HUES48 (cell line): ENCODE data around the gene TMEM26.

ENCODE experiments used
- H3K27ac ChIP-seq: one replicate; pipeline ENCODE4 v1.7.0; 2013; ENCODE audit warnings: low read depth, low read length, inconsistent platforms
- H3K27me3 ChIP-seq: 2 replicates; pipeline ENCODE4 v1.6.1; 2013; ENCODE audit warnings: mild to moderate bottlenecking, low read length; ENCODE audit not compliant: control insufficient read depth, insufficient read depth
- H3K36me3 ChIP-seq: 2 replicates; pipeline ENCODE4 v1.6.1; 2013; ENCODE audit warnings: low read length; ENCODE audit not compliant: control insufficient read depth, insufficient read depth
- H3K4me1 ChIP-seq: 2 replicates; pipeline ENCODE4 v1.6.1; 2013; ENCODE audit warnings: mild to moderate bottlenecking, low read length; ENCODE audit not compliant: control insufficient read depth, insufficient read depth
- H3K4me3 ChIP-seq: 2 replicates; pipeline ENCODE4 v1.5.1; 2013; ENCODE audit warnings: mild to moderate bottlenecking, low read depth, low read length
- H3K9ac ChIP-seq: 2 replicates; pipeline ENCODE4 v1.6.1; 2013; ENCODE audit warnings: mild to moderate bottlenecking, low read depth, low read length, moderate library complexity
- H3K9me3 ChIP-seq: 2 replicates; pipeline ENCODE4 v1.6.1; 2013; ENCODE audit warnings: low read length; ENCODE audit not compliant: control insufficient read depth, insufficient read depth

Gene TMEM26

DNA sequence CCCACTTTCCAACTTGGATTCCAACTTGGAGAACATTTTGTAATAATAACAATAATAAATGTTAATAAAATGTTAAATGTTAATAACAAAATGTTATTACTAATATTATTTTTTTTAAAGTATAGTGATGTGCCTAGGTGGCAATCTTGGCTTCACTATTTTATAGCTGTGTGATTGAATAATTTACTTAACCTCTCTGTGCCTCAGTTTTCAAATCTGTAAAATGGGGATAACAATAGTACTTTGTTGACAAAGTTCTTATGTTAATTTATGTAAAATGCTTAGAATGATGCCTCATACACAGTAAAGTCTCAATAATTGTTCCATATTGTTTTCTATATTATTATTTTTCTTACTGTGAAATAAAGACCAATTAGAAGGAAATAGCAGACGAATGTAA is 23.3 kb upstream of the TMEM26 start:
- Histone ChIP-seq H3K27me3 (no peaks in the 10 kb centered on the region), H3K9me3 (no peaks in the 10 kb centered on the region), H3K27ac (no peak overlapping the region), H3K36me3 (no peaks in the 10 kb centered on the region), H3K4me1 (peaks cover 24% of the 10 kb centered on the region), H3K9ac (no peak overlapping the region), H3K4me3 (no peak overlapping the region)

- H3K9me3 ChIP-seq: no peaks in the 10 kb centered on the region
- H3K4me1 ChIP-seq: peaks cover 13% of the 10 kb centered on the region; the same call in 1 of the 2 replicates
- H3K36me3 ChIP-seq: no peaks in the 10 kb centered on the region
- no peak overlapping the region for H3K9ac ChIP-seq
- no peaks in the 10 kb centered on the region for H3K27me3 ChIP-seq
- no peak overlapping the region for H3K4me3 ChIP-seq
- H3K27ac ChIP-seq: no peak overlapping the region
Measured at GRCh38 chr10:61475449-61475873, 22.3 kb upstream of the TMEM26 start.

DNA sequence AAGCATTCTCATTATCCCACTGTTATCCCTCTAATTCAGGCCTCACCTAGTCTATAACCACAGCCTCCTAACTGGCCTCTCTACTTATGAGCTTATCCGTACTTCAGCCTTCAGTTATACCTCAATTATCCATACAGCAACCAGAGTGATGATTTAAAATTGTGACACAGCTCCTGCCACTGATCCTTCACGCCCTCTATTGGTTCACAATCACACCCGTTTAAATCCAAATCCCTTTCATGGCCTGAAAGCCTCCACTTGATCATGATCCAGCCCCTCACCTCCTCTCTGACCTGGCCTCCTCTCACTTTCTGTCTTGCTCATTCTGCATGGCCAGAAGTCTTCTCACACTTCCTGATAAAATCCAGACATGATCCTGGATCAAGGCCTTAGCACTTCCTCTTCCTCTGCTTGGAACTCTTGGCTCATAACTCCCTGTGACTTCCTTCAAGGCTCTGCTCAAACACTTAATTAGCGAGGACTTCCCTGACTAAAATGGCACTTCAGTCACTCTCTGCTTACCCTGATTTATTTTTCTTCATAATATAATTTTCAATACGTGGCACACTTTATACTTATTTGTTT is 19.0 kb upstream of the TMEM26 start:
- no peak overlapping the region for H3K27ac ChIP-seq
- H3K36me3 ChIP-seq: no peaks in the 10 kb centered on the region
- H3K4me1 ChIP-seq: peaks cover 5% of the 10 kb centered on the region; the same call in 1 of the 2 replicates
- H3K9me3 ChIP-seq: no peaks in the 10 kb centered on the region
- no peak overlapping the region for H3K9ac ChIP-seq
- H3K27me3 ChIP-seq: no peaks in the 10 kb centered on the region
- no peak overlapping the region for H3K4me3 ChIP-seq

- no peaks in the 10 kb centered on the region for H3K9me3 ChIP-seq
- H3K36me3 ChIP-seq: no peaks in the 10 kb centered on the region
- H3K27me3 ChIP-seq: no peaks in the 10 kb centered on the region
- H3K27ac ChIP-seq: no peak overlapping the region
- H3K4me1 ChIP-seq: peaks cover 5% of the 10 kb centered on the region; the same call in 1 of the 2 replicates
- no peak overlapping the region for H3K4me3 ChIP-seq
- H3K9ac ChIP-seq: no peak overlapping the region
Measured at GRCh38 chr10:61471491-61471890, 18.3 kb upstream of the TMEM26 start.

DNA sequence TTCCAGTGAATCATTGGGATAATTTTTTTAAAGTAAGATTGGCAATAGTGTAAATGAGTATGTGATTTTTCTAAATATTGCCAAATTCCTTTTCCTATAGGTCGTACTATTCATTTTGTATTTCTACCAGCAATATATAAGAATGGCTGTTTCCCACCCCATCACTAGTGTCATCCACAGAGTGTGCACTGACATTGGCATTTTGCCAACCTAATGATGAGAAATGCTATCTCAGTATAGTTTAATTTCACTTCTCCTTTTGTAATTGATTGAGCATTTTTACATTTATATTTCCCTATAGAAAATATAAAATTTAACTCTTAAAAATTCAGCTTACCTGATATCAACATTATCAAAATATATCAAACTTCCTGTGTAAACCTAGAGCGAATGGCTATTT is 17.6 kb upstream of the TMEM26 start:
- Histone ChIP-seq H3K4me3 (no peak overlapping the region), H3K27me3 (no peaks in the 10 kb centered on the region), H3K4me1 (peaks cover 5% of the 10 kb centered on the region; the same call in 1 of the 2 replicates), H3K27ac (no peak overlapping the region), H3K36me3 (no peaks in the 10 kb centered on the region), H3K9me3 (no peaks in the 10 kb centered on the region), H3K9ac (no peak overlapping the region)

DNA sequence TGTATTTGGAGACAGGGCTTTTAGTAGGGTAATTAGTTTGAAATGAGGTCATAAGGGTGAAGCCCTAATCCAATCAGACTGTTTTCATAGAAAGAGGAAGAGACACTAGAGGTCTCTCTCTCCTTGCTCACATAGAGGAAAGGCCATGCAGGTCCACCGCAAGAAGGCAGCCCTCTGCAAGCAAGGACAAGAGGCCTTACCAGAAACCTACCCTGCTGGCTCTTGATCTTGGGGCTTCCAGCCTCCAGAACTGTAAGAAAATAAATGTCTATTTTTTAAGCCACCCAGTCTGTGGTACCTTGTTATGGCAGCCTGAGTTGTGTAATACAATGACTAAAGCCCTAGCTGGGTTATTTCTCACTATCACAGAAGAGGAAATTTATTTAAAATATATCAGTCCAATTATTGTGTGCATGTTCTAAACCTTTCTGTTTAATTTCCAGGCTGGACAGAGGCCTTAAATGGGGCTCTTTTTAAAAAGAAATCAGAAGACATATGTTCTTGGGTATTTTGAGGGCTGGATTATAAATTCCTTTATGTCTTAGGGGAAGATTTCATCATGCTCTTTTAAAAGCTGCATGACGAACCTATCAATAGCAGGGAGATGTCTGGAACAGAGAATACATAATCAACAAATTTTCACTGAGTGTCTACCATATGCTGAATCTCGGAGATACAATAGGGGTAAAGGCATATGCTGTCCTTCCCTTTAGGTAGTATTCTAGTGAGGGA is 12.9 kb upstream of the TMEM26 start:
- no peak overlapping the region for H3K4me3 ChIP-seq
- no peaks in the 10 kb centered on the region for H3K27me3 ChIP-seq
- H3K27ac ChIP-seq: no peak overlapping the region
- H3K9ac ChIP-seq: no peak overlapping the region
- H3K4me1 ChIP-seq: no peaks in the 10 kb centered on the region
- no peaks in the 10 kb centered on the region for H3K36me3 ChIP-seq
- H3K9me3 ChIP-seq: no peaks in the 10 kb centered on the region

DNA sequence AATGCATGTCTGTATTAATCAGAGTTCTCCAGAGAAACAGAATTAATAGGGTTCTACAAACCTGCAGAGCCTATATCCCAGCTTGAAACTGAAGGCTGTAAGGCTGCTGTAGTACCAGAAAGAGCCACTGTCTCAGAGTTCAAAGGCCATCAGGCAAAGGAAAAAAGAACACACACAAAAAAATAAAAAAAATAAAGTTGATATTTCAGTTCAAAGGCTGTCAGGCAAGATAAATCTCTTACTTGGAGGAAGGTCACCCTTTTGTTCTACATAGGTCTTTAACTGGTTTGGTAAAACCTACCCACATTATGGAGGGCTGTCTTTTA is 12.0 kb upstream of the TMEM26 start:
- H3K4me1 ChIP-seq: no peaks in the 10 kb centered on the region

GRCh38 chr10:61464461-61465170 is 11.4 kb upstream of the TMEM26 start:
- Histone ChIP-seq H3K36me3 (no peaks in the 10 kb centered on the region), H3K9ac (no peak overlapping the region), H3K4me3 (no peak overlapping the region), H3K4me1 (no peaks in the 10 kb centered on the region), H3K27me3 (no peaks in the 10 kb centered on the region), H3K27ac (no peak overlapping the region), H3K9me3 (no peaks in the 10 kb centered on the region)

More for the DNA sequence above, 12.0 kb upstream of the TMEM26 start:
- no peak overlapping the region for H3K27ac ChIP-seq
- no peaks in the 10 kb centered on the region for H3K9me3 ChIP-seq
- no peak overlapping the region for H3K9ac ChIP-seq
- no peaks in the 10 kb centered on the region for H3K27me3 ChIP-seq
- H3K4me3 ChIP-seq: no peak overlapping the region
- no peaks in the 10 kb centered on the region for H3K36me3 ChIP-seq

DNA sequence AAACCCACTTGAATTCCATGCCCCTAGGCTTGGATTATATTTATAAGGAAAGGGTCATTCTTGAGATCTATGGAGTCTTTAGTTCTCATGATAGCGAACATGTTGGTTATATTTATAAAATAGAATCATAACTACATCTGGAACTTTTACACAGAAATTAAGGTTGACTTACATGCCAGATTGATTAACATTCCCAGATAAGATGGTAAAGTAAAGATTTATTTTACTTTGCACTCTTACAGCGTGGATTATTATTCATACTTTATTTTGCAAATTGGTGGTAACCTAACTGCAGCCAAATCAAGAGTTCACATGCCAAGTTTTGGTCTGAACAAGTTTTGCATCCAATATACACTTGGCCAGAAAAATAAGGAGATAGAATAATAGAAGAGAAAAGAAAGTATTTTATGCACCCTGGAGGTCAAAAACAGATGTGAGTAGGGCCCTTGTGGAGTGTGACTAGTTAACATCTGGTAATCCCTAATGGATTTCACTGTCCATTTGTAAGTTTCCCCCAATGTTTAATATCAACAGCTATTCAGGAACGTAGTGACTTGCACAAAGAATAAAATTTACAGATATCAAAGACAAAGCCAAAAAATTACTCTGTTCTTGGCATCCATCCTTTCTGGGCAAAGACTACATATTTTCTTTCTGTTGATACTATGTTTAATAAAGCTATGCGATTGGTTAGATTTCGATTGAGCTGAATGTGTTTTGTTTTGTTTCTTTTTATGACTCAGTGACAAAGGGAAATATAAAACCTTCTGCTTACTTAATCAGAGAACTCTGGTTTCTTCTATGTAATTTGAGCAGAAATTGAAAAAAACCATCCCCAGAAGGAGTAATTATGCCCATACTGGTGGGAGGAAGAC is 10.1 kb upstream of the TMEM26 start:
- Histone ChIP-seq H3K27ac (no peak overlapping the region), H3K4me3 (no peak overlapping the region), H3K9ac (no peak overlapping the region), H3K27me3 (no peaks in the 10 kb centered on the region; the same call in 1 of the 2 replicates), H3K4me1 (no peaks in the 10 kb centered on the region), H3K9me3 (no peaks in the 10 kb centered on the region), H3K36me3 (no peaks in the 10 kb centered on the region)

DNA sequence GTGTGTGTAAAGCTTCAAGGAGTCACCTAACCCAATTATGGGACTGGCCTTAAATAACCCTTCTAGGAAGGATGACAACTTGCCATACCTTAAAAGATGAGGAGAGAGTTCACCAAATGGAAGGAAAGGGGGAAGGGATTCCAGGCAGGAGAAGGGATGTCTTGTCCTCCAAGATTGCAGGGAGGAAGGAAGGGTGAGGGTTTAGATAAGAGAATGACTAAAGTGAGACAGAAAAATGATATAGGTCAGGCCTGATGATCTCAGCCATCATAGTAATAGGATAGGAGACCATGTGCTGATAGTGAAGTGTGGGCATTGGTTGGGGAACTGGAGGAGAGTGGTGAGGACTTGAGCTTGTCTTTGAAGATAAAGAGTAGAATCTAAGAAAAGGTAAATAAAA is 7.7 kb upstream of the TMEM26 start:
- Histone ChIP-seq H3K4me3 (no peak overlapping the region), H3K4me1 (no peaks in the 10 kb centered on the region), H3K27ac (no peak overlapping the region), H3K9ac (no peak overlapping the region), H3K36me3 (no peaks in the 10 kb centered on the region), H3K27me3 (no peaks in the 10 kb centered on the region; the same call in 1 of the 2 replicates), H3K9me3 (no peaks in the 10 kb centered on the region)
